AG09319 (cell line): ENCODE measurements around the gene JARID2.

Source experiments
- DNase-seq: peaks from one replicate; pipeline ENCODE4 v3.0.0-alpha.2; 2010; ENCODE audit warnings: low read depth; ENCODE audit errors: extremely low read depth
- TF ChIP-seq, protein P1 (sequence below): IDR thresholded peaks from 2 replicates; pipeline ENCODE4 v1.5.1; 2011; ENCODE audit warnings: low read depth, mild to moderate bottlenecking, inconsistent platforms, low read length, moderate library complexity

The JARID2 gene

DNA sequence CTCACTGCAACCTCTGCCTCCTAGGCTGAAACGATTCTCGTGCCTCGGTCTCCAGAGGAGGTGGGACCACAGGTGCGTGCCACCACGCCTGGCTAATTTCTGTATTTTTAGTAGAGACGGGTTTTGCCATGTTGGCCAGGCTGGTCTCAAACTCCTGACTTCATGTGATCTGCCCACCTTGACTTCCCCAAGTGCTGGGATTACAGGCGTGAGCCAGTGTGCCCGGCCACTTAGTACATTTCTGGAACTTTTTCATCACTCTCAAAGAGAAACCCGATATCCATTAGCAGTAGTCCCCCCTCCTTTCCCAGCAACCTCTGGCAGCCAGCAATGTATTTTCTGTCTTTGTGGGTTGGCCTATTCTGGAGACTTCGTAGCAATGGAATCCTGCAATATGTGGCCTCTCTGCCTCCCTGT is 109.8 kb downstream of the JARID2 start:
- no peak for DNase-seq

DNA sequence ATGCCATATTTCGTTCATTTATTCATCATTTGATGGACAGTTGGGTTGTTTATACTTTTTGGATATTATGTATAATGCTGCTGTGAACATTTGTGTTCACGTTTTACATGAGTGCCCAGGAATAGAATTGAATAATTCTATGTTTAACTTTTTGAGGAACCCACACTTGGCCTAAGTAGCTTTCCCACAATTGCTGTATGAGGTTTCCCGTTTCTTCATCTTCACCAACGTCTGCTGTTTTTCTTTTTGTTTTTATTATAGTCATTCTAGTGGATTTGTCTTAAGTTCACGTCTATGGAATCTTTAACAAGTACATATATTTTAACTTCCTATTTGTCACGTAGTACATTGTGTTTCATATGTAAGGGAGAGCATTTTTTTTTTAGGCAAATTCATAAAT is 110.3 kb downstream of the JARID2 start:
- TF ChIP-seq, protein P1, sequence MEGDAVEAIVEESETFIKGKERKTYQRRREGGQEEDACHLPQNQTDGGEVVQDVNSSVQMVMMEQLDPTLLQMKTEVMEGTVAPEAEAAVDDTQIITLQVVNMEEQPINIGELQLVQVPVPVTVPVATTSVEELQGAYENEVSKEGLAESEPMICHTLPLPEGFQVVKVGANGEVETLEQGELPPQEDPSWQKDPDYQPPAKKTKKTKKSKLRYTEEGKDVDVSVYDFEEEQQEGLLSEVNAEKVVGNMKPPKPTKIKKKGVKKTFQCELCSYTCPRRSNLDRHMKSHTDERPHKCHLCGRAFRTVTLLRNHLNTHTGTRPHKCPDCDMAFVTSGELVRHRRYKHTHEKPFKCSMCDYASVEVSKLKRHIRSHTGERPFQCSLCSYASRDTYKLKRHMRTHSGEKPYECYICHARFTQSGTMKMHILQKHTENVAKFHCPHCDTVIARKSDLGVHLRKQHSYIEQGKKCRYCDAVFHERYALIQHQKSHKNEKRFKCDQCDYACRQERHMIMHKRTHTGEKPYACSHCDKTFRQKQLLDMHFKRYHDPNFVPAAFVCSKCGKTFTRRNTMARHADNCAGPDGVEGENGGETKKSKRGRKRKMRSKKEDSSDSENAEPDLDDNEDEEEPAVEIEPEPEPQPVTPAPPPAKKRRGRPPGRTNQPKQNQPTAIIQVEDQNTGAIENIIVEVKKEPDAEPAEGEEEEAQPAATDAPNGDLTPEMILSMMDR = no peak
- no peak for DNase-seq

More for the DNA sequence above, 109.8 kb downstream of the JARID2 start:
- TF ChIP-seq, protein P1 = no peak

DNA sequence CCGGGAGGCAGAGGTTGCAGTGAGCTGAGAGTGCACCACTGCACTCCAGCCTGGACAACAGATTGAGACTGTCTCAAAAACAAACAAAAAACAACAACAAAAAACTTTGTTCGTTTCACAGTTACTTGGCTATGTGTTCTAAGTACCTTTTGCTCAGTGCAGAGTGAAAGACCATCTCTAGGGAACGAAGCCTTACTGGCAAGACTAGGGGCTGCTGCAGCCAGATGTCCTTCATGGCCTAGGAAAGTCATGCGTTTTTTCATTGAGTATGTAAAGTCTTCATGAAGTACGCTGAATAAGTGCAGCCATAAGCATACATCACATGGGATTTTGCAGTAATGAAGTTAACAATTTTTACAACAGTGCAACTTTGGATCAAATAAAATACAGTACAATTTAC is 111.1 kb downstream of the JARID2 start:
- TF ChIP-seq, protein P1 = no peak
- no peak for DNase-seq

DNA sequence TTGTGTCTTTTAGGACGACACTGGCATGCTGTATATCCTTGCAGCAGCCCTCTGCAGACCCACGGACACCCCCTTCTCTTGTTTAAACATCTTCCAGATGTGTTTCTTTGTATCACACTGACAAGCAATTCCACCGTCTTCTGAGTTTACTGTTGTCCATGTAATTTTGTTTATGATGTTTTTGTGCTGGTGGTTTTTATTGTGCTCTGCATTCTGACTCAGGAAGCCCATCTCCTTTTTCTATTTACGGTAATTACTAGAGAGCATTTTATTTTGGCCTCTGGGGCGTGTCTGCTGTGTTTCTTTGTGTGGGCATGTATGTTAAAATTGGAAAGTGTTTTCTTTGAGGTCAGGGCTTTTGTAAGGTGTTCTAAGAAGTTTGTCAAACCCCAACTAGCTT is 111.9 kb downstream of the JARID2 start:
- TF ChIP-seq, protein P1 = no peak
- DNase-seq = no peak

DNA sequence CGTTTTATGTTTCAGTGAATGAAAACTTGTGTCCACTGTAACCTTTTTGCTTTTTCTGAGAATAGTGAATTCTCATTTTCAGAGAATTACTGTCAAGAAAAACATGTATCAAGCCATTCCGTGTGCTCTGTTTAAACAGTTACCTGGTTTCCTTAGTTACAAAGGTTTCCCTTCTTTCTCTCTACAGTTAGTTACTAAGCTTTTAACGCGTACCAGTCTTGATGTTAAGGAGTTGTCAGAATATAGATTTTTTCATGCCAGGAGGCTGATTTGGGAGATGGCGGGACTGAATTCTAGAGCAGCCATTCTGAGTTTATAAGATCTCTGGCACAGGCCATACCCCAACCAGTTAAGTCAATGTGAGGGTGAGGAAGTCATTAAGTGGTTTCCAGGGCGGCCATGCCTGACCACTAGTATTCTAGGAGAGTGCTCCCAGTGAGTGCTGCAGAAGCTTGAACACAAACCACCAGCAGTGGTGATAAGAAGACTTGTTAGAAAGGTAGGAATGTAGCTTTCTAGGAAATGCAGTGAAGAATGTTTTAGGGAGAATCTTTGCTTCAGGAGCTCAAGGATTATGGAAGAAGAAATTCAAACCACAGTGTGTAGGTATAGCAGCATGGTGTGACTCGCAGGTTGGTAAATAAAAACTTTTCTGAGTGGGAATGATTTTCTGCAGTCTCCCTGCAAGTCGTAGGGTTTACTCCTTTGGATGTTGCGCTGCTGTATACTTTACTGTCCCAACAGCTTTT is 112.9 kb downstream of the JARID2 start:
- TF ChIP-seq, protein P1 = no peak
- DNase-seq = no peak

DNA sequence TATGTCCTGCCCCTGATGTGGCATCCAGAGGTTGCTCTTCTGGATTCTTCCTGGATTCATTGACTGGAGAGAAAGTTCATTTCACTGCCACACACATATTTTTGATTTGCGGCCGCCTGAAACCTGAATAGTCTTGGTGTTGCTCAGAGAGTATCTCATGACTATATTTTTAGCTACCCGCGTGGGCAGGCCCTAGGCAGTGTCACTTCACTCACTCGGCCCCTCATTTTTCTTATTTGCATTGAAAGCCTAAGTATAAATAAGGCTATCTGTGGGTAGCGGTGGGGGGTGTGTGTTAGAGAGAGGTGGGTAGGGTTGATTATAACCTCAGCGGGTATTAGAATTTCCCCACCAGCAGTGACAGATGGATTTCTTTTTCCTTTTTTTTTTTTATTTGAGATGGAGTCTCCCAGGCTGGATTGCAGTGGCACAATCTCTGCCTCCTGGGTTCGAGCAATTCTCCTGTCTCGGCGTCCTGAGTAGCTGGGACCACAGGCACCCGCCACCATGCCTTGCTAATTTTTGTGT is 113.5 kb downstream of the JARID2 start:
- TF ChIP-seq, protein P1 = no peak
- DNase-seq = no peak

DNA sequence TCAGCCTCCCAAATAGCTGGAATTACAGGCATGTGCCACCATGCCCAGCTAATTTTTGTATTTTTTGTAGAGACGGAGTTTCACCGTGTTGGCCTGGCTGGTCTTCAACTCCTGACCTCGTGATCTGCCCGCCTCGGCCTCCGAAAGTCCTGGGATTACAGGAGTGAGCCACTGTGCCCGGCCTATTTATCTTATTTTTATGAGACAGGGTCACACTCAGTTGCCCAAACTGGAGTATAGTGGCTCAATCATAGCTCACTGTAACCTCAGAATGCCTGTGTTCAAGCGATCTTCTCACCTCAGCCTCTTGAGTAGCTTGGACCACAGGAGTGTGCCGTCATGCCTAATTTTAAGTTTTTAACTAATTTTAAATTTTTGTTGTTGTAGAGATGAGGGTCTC is 114.4 kb downstream of the JARID2 start:
- TF ChIP-seq, protein P1 = no peak
- DNase-seq = no peak
